Measurements from ENCODE around the gene TRIM31.

DNA sequence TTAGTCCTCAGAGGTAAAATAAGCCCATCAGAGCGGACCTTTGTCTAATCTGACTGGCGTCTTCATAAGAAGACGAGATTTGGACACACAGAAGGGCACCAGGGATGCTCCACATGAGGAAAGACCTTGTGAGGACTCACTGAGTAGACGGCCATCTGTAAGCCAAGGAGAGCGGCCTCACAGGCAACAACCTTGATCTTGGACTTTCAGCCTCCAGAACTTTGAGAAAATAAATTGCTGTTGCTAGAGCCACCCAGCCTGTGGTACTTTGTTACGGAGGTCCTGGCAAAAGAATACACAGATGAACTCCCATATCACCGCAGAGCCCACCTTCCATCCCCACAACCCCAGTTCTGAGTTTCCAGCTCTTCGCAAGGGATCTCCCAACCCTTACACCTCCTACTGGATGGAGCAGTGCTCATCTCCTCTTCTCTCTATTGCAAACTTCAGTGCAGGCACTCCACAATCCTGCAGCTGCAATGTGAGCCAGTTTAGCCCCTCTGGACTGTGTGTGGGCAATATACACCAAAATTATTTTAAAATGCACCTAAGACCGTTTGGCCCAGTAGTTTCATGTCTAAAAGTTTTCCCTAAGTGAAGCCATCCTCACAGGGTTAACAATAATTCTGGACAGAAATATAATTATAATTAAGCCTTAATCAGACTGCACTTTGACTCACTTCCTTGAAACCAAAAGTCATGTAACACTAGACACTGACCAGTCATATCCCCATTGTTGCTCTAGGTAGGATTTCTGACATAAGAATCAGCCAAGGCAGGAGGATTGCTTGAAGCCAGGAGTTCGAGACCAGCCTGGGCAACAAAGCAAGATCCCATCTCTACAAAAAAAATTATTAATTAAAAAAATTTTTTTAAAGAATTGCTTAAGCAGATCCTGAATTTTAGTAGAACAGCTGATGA, 8.8 kb upstream of the TRIM31 start:
- TF ChIP-seq, protein P1, sequence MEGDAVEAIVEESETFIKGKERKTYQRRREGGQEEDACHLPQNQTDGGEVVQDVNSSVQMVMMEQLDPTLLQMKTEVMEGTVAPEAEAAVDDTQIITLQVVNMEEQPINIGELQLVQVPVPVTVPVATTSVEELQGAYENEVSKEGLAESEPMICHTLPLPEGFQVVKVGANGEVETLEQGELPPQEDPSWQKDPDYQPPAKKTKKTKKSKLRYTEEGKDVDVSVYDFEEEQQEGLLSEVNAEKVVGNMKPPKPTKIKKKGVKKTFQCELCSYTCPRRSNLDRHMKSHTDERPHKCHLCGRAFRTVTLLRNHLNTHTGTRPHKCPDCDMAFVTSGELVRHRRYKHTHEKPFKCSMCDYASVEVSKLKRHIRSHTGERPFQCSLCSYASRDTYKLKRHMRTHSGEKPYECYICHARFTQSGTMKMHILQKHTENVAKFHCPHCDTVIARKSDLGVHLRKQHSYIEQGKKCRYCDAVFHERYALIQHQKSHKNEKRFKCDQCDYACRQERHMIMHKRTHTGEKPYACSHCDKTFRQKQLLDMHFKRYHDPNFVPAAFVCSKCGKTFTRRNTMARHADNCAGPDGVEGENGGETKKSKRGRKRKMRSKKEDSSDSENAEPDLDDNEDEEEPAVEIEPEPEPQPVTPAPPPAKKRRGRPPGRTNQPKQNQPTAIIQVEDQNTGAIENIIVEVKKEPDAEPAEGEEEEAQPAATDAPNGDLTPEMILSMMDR (IDR thresholded peaks at IDR 0.05), result no peak
- TF ChIP-seq POLR2A (IDR thresholded peaks at IDR 0.05), result no peak

Measured in prostate gland (tissue), 2 donors.